K562 (cell line): ENCODE data around the gene CECR2. TPM values are rescaled to one million over a fixed set of nuclear protein-coding genes. Genes with fewer than 3 reads are reported as not detected.

Experiments used
- ATAC-seq: fragments of 200-7000 bp; cut with Tn5 transposase; 3 replicates; pipeline ENCODE4 v1.9.1; 2020; ENCODE audit warnings: moderate library complexity
- BruUV-seq: library from RNA; stranded (reverse); fragments of 400-500 nt; replicated peaks from 2 replicates; lab custom pipeline; 2021; lab: Mats Ljungman, UMichigan
- CTCF ChIA-PET: fragments of 300-600 bp; formaldehyde crosslinking; extraction: SDS; loops from one replicate; lab custom pipeline; 2021; ENCODE audit warnings: low intra/inter-chr PET ratio; lab: Yijun Ruan, JAX
- POLR2A ChIA-PET: fragments of 300-600, 350-650 bp; sonication (Branson Sonifier 250); formaldehyde crosslinking; extraction: SDS; loops from one replicate; lab custom pipeline; 2021; ENCODE audit warnings: antibody characterized with exemption, inconsistent platforms; lab: Yijun Ruan, JAX
- DNase-seq, 4 experiments: peaks; one replicate each; pipeline versions ENCODE4 v3.0.0 to v3.0.0-alpha.2; 2011 to 2018; ENCODE audit warnings: low spot score in 3 of 4, mixed read lengths in 3 of 4; ENCODE audit errors: extremely low read depth in 1 of 4
- FAIRE-seq: peaks from 2 replicates; lab custom pipeline; 2011; peaks lifted over from hg19 to GRCh38; lab: Jason Lieb, UNC
- H2AFZ ChIP-seq: 2 replicates; pipeline ENCODE4 v1.6.0; 2011; ENCODE audit warnings: low read depth, low read length, control low read depth, inconsistent platforms
- H3K27ac ChIP-seq: fragments of 200-600 bp; 3 replicates; pipeline ENCODE4 v1.8.0; 2011; ENCODE audit warnings: low read depth, mild to moderate bottlenecking, control low read depth, inconsistent platforms, low read length, moderate library complexity, mixed read lengths; ENCODE audit errors: extremely low read depth
- H3K27me3 ChIP-seq, 2 experiments: fragments of 300-600 bp in 1 of 2; 2 replicates in 1 of 2; 3 replicates in 1 of 2; pipeline versions ENCODE4 v1.6.0 to v1.8.0; 2011; ENCODE audit warnings: inconsistent platforms in 2 of 2, low read length in 2 of 2, mild to moderate bottlenecking in 1 of 2, mixed read lengths in 1 of 2, moderate library complexity in 1 of 2; ENCODE audit not compliant: control insufficient read depth in 2 of 2, insufficient read depth in 2 of 2
- H3K36me3 ChIP-seq: fragments of 300-600 bp; 3 replicates; pipeline ENCODE4 v1.8.0; 2011; ENCODE audit warnings: mild to moderate bottlenecking, low read length, inconsistent platforms; ENCODE audit not compliant: control insufficient read depth, insufficient read depth
- H3K4me1 ChIP-seq, 2 experiments: fragments of 200-600 bp in 1 of 2; replicated peaks in 1 of 2; 2 replicates in 1 of 2; 3 replicates in 1 of 2; pipeline versions ENCODE4 v1.5.1 to v1.8.0; 2011; ENCODE audit warnings: inconsistent platforms in 2 of 2, low read length in 2 of 2, mild to moderate bottlenecking in 1 of 2, mixed read lengths in 1 of 2, moderate library complexity in 1 of 2; ENCODE audit not compliant: control insufficient read depth in 2 of 2, insufficient read depth in 2 of 2
- H3K4me2 ChIP-seq: 2 replicates; pipeline ENCODE4 v1.6.1; 2011; ENCODE audit warnings: low read length, control low read depth, inconsistent platforms, mixed read lengths; ENCODE audit not compliant: insufficient read depth
- H3K4me3 ChIP-seq: fragments of 200-600 bp; sonication (generic), shearing (Covaris generic); 2 replicates; pipeline ENCODE4 v1.5.1; 2016; ENCODE audit warnings: control low read depth, inconsistent platforms
- H3K79me2 ChIP-seq: fragments of 200-600 bp; 3 replicates; pipeline ENCODE4 v1.8.0; 2011; ENCODE audit warnings: low read length, inconsistent platforms; ENCODE audit not compliant: control insufficient read depth, insufficient read depth
- H3K9ac ChIP-seq, 2 experiments: 2 replicates each; pipeline versions ENCODE4 v1.6.0 to v1.6.1; 2011; ENCODE audit warnings: low read depth in 2 of 2, low read length in 2 of 2, control low read depth in 1 of 2, inconsistent platforms in 1 of 2, mild to moderate bottlenecking in 1 of 2, mixed read lengths in 1 of 2; ENCODE audit not compliant: insufficient read depth in 1 of 2
- H3K9me1 ChIP-seq: one replicate; pipeline ENCODE4 v1.6.0; 2011; ENCODE audit warnings: inconsistent platforms, mild to moderate bottlenecking, low read length, moderate library complexity; ENCODE audit not compliant: control insufficient read depth, insufficient read depth
- H3K9me3 ChIP-seq: replicated peaks from 2 replicates; pipeline ENCODE4 v1.5.1; 2011; ENCODE audit warnings: low read depth, low read length, inconsistent platforms; ENCODE audit not compliant: control insufficient read depth, insufficient read depth
- H4K20me1 ChIP-seq: replicated peaks from 2 replicates; pipeline ENCODE4 v1.6.1; 2011; ENCODE audit warnings: low read length, inconsistent platforms, mixed read lengths; ENCODE audit not compliant: control insufficient read depth, insufficient read depth
- CHD4 ChIP-seq: fragments of 200-600 bp; sonication (generic); IDR thresholded peaks from 3 replicates; pipeline ENCODE4 v1.6.1; 2012; ENCODE audit warnings: low read depth, mild to moderate bottlenecking, mixed read lengths, low read length, inconsistent platforms; ENCODE audit not compliant: insufficient read depth, insufficient replicate concordance, poor library complexity, severe bottlenecking
- GTF2F1 ChIP-seq: IDR thresholded peaks from 2 replicates; pipeline ENCODE4 v1.6.1; 2011; ENCODE audit warnings: low read depth, low read length, improper control_type of control experiment
- HEY1 ChIP-seq: fragments of 250-450 bp; sonication (Bioruptor Pico); IDR thresholded peaks from 2 replicates; pipeline ENCODE4 v1.5.0; 2020; ENCODE audit warnings: mild to moderate bottlenecking, moderate library complexity, borderline replicate concordance
- MLLT1 ChIP-seq, 2 experiments: fragments of 450-650 bp; IDR thresholded peaks; 2 replicates each; pipeline ENCODE4 v1.6.1; 2016
- PBX2 ChIP-seq, 2 experiments: IDR thresholded peaks in 1 of 2; conservative IDR thresholded peaks in 1 of 2; 2 replicates each; pipeline ENCODE4 v1.6.1; 2016; ENCODE audit warnings: low read depth in 2 of 2, mild to moderate bottlenecking in 1 of 2, missing compliant biosample characterization in 1 of 2, missing genetic modification characterization in 1 of 2, moderate library complexity in 1 of 2
- PHB2 ChIP-seq: fragments of 450-650 bp; IDR thresholded peaks from 2 replicates; pipeline ENCODE4 v1.6.1; 2017; ENCODE audit warnings: low read depth
- WGBS: fragments of 100-300 bp; shearing (Covaris generic); methylation state at CpG from one replicate; pipeline ENCODE4 v1.1.6; 2016; ENCODE audit warnings: low coverage, mixed read lengths; ENCODE audit not compliant: insufficient coverage; ENCODE audit errors: missing lambda C conversion rate; 5-methylcytosine and 5-hydroxymethylcytosine counted together
- in situ Hi-C: fragments of 300-500 bp; cut with MboI; formaldehyde crosslinking; loops from 4 replicates; pipeline ENCODE4 v1.15.0; 2018; ENCODE audit warnings: inconsistent platforms, mixed read lengths
- intact Hi-C: fragments of 100-400 bp; cut with micrococcal nuclease; formaldehyde crosslinking; loops from 2 replicates; pipeline ENCODE4 v1.14.2; 2022
- polyA plus RNA-seq, 8 experiments: library from polyadenylated mRNA; depleted of rRNA in 4 of 8; stranded (reverse) in 5 of 8; unstranded in 3 of 8; fragments of >200 nt; fragmentation: Nextera tagmentation in 2 of 8; fragmentation: Illumina TruSeq in 1 of 8; extraction: Ambion mirVana in 2 of 8; extraction: Trizol in 1 of 8; gene quantifications; 2 replicates each; pipeline versions ENCODE4 v1.2.1 to v1.2.3, GENCODE V29; 2011 to 2014; ENCODE audit warnings: inconsistent platforms in 1 of 8, missing spikeins in 1 of 8
- total RNA-seq, 7 experiments: library from RNA; depleted of rRNA in 6 of 7; stranded (reverse); fragments of >200 nt in 6 of 7; fragmentation: Illumina TruSeq in 2 of 7; extraction: Trizol in 2 of 7; gene quantifications; 2 replicates each; pipeline versions ENCODE4 v1.2.1 to v1.2.3, GENCODE V29; 2011 to 2021; ENCODE audit warnings: low replicate concordance in 1 of 7

The CECR2 gene
- total and polyA plus RNA-seq, 9 of the 15 experiments (the other 6 are each of a cell fraction or from before 2014, with no cell fraction given) = 0.01 to 1.00 (median 0.27) TPM

DNA sequence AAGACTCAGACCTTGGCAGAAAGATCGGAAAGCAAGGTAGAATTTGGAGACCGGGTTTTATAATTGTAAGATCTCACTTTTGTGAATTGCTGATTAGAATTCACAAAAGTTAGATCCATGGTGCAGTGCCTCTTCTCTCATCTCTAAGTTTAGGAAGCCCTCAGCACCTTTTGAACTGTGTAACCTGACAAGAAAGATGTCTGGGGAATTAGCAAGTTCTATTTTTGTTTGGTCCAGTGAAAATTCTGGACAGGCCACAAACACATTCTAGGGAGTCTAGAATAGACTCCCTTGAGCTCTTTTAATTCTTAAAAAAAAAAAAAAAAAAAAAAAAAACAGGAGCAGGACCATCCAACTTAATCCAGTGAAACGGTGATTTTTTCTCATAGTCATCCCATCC lies 66.1 kb downstream of the CECR2 start:
- Histone ChIP-seq H3K4me2 (no peak overlapping the region), H4K20me1 (no peaks in the 10 kb centered on the region), H3K27ac (no peak overlapping the region), H3K9ac (no peak overlapping the region), H3K36me3 (no peaks in the 10 kb centered on the region), H3K9me3 (no peaks in the 10 kb centered on the region), H3K9me1 (no peaks in the 10 kb centered on the region), H2AFZ (no peak overlapping the region), H3K4me3 (no peak overlapping the region), H3K79me2 (no peaks in the 10 kb centered on the region), H3K27me3 (peaks cover 0 to 13% of the 10 kb centered on the region in 2 experiments; a peak in 3 of 5 replicates), H3K4me1 (no peaks in the 10 kb centered on the region)
- ATAC-seq = no peak
- 2% methylated on average over 3 of the region's 3 CpGs for WGBS
- ChIA-PET POLR2A (no interaction called here), CTCF (no interaction called here)
- no peak for DNase-seq
- no peak for FAIRE-seq
- no TSS peak for BruUV-seq
- intact Hi-C loops (no loop called here), in situ Hi-C loops (no loop called here)
- TF ChIP-seq HEY1 (CRISPR knock-in tag) = no peak
- TF ChIP-seq CHD4 = no peak
- TF ChIP-seq PBX2 (CRISPR knock-in tag; IDR thresholded peaks at IDR 0.05; ENCODE audit: low read depth) = no peak
- no peak for TF ChIP-seq PBX2 (tag; conservative IDR thresholded peaks at IDR 0.05; ENCODE audit: low read depth)
- TF ChIP-seq MLLT1 (IDR thresholded peaks at IDR 0.05) = no peak
- TF ChIP-seq PHB2 = no peak
- no peak for TF ChIP-seq GTF2F1
